Right lobe of liver (tissue), 4 donors: ENCODE measurements around the gene HNRNPA3.

Source experiments
- POLR2A ChIP-seq: fragments of 450-650 bp; IDR thresholded peaks from one replicate; pipeline ENCODE4 v1.6.1; 2017; ENCODE audit warnings: antibody characterized with exemption, mild to moderate bottlenecking
- TF ChIP-seq, protein P1 (sequence below), 4 donors: fragments of 200-600 bp in 3 of 4; fragments of 450-650 bp in 1 of 4; IDR thresholded peaks; one replicate each; pipeline versions ENCODE4 v1.5.1 to v1.8.0; 2016 to 2022; ENCODE audit warnings: antibody characterized with exemption in 4 of 4, mild to moderate bottlenecking in 2 of 4
- donor health status: DM: no; HTN: no; CAD: no.
- donor health status: DM: no; HTN: no; CAD: no.
- donor health status: DM: no; HTN: yes; CAD: no.

- TF ChIP-seq, protein P1, sequence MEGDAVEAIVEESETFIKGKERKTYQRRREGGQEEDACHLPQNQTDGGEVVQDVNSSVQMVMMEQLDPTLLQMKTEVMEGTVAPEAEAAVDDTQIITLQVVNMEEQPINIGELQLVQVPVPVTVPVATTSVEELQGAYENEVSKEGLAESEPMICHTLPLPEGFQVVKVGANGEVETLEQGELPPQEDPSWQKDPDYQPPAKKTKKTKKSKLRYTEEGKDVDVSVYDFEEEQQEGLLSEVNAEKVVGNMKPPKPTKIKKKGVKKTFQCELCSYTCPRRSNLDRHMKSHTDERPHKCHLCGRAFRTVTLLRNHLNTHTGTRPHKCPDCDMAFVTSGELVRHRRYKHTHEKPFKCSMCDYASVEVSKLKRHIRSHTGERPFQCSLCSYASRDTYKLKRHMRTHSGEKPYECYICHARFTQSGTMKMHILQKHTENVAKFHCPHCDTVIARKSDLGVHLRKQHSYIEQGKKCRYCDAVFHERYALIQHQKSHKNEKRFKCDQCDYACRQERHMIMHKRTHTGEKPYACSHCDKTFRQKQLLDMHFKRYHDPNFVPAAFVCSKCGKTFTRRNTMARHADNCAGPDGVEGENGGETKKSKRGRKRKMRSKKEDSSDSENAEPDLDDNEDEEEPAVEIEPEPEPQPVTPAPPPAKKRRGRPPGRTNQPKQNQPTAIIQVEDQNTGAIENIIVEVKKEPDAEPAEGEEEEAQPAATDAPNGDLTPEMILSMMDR (IDR thresholded peaks at IDR 0.05): no peak
- no peak for TF ChIP-seq POLR2A
Measured at GRCh38 chr2:177180269-177181000, 32.2 kb upstream of the HNRNPA3 start.
